K562 treated with DMSO at 1 percent for 12 hours (cell line): ENCODE results near the gene LGALSL. TPM values are rescaled to one million over a fixed set of nuclear protein-coding genes. Genes with fewer than 3 reads are reported as not detected.

ENCODE experiments used
- total RNA-seq: library from RNA; unstranded; fragments of 300-600 nt; gene quantifications from 2 replicates; pipeline ENCODE4 v1.2.3, GENCODE V29; 2022; ENCODE audit not compliant: insufficient read depth

LGALSL gene
- total RNA-seq: not detected in 2 replicates

DNA sequence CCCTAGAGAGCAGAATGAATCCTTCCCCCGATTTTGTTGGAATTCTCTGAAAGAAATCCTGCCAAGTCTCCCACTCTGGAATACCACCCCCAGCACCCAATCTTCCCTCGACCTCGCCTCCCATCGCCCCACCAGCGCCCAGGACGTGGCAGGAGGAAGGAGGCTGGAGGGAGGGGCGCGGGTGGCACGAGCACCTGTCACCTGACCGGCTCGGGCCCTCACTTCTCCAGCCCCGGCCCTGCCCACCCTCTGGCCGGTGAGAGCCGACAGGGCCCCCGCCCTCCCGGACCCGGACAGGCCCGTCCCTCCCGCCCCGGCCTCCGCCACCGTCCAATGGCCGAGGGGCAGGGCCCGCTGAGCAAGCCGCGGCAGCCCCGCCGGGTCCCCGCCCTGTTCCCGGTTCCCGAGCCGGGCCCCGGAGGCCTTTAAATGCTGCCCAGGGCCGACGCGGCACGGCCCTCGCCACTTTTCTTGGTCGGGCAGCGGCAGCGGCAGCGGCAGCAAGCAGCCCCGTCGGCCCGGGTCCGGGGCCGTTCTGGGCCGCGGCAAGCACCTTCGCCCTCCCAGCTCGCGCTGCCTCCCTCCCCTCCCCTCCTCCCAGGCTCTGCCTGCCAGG lies at the start of gene LGALSL:
TSS of gene LGALSL (plus strand) at position 393 of the 616 bp plus-strand sequence. CDS start 384 bp downstream, outside the sequence.

Other genes with a start within 250 kb of the LGALSL start
- 7.5 and 18.9 TPM in 2 replicates for gene AFTPH, start 70.2 kb downstream of the LGALSL start, total RNA-seq
- 9.0 and 16.4 TPM in 2 replicates for gene SERTAD2, start 199.8 kb downstream of the LGALSL start, total RNA-seq